Renal cortex interstitium (tissue), 11 donors: ENCODE measurements around the gene SPINK13. TPM values are rescaled to one million over a fixed set of nuclear protein-coding genes. Genes with fewer than 3 reads are reported as not detected.
"Not testable (repeated sequence)": the region's sequence is repeated elsewhere in the genome, so short reads cannot be mapped to it uniquely, and the experiment has no call there.

Experiments used
- DNase-seq, 11 donors: peaks; one replicate each; pipeline ENCODE4 v3.0.0-alpha.2; 2013; ENCODE audit warnings: low read depth in 9 of 11, low spot score in 4 of 11; ENCODE audit errors: extremely low read depth in 1 of 11
- polyA plus RNA-seq, 3 donors: library from polyadenylated mRNA; unstranded; fragments of 120-200 nt; gene quantifications; one replicate each; pipeline ENCODE4 v1.2.1, GENCODE V29; 2013; ENCODE audit not compliant: insufficient read length in 3 of 3

SPINK13 gene
- polyA plus RNA-seq, 3 donors = 0.30 to 1.2 (median 0.49) TPM

DNA sequence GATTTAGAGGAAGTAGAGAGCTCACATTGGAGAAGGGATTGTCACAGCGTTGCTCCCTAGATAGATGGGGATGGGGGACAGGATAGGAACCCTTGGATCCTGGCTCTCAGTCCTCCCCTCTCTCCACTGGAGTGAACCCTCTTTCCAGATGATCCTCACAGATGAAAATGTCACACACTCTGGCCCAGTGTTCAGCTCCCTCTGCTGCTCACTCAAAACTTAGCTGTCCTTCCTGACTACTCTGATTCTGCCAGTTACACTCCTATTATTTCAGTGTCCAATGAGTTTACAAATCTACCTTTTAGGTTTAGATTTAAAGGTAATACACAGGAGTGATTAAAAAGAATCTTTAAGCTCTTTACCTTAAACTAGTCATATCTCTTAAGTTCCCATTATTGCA is 37.9 kb downstream of the SPINK13 start:
- DNase-seq = no peak

DNA sequence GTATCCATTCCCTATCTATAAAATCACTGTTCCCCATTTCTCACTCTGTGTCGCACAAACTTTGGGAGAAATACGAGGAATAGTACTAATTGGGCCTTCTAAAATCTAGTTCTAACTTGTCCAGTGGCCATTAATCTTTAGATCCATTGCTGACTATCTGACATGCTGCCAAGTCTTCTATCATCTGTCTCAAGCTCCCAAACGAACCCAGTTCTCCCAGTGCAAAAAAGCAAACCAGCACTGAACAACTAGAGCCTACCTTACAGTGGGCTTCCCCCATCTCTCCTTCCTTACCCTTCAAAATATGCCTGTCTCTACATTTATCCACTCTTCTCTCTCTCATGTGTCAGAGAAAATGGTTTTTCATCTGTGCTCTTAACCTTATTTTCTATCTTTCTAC is 40.4 kb downstream of the SPINK13 start:
- DNase-seq = no peak

DNA sequence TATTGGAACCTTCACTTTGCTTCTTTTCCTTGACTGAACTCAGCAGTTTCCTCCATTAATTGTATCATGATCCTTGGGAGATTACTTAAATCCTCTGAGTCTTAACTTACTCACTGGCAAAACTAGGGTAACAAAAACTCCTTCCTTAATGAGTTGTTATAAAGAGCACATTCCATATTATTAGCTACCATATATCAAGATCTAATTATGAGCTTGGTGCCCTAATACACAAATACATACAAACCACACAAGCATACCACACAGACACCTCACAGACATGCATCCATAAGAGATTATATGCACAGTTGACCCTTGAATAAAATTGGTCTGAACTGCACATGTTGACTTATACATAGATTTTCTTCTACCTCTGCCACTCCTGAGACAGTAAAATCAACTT is 41.2 kb downstream of the SPINK13 start:
- no peak for DNase-seq

DNA sequence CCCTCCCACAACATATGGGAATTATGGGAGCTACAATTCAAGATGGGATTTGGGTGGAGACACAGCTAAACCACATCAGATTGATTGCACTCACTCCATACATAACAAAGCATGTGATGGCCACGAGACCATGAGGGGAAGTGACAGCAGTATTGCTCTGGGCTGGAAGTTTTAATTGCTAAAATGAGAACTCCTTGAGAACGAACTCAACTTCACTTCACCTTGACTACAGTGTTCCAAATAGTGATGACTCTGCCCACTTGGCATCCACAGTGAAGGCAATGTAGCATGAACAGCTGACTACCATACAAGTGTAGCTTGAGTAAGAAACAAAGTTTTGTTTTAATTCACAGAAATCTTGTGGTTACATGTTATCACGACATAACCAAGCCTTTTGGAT is 42.9 kb downstream of the SPINK13 start:
- DNase-seq = no peak

DNA sequence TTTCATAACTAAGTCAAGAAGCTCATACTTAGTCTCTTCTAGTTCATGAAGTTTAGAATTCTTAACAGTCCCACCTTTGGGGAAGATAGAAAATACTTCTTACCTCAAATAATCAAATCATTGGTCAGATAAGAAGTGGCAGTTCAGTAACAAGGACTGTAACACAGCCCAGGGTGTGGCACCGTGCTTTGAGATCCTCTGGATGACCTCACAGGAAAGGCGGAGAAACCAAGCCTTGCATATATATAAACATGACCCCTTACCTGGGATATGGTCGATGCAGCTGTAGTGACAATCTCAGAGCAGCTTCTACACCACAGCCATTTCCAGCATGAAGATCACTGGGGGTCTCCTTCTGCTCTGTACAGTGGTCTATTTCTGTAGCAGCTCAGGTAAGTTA is 43.6 kb downstream of the SPINK13 start, which contains the start of gene SPINK7:
Gene SPINK7 (plus strand): TSS at position 271 of the 400 bp plus-strand sequence. CDS start 61 bp downstream, at position 332.
- DNase-seq = no peak

DNA sequence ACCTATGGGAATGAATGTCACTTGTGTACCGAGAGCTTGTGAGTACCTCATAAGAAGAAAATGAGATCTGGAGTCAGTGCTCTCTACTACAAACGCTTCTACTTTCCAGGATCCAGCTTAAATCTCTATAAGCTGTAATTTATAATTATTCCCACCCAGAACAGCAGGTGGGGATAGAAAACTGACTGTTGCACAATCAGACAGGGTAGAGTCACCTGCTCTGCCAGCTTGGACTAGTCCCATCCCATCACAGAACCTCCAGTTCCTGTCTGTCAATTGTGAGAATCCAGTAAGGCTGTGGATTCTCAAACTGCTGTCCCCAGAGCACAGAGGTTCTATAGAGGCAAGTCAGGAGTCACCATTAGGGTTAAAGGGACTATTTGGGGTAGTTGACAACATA is 45.6 kb downstream of the SPINK13 start:
- DNase-seq = no peak

DNA sequence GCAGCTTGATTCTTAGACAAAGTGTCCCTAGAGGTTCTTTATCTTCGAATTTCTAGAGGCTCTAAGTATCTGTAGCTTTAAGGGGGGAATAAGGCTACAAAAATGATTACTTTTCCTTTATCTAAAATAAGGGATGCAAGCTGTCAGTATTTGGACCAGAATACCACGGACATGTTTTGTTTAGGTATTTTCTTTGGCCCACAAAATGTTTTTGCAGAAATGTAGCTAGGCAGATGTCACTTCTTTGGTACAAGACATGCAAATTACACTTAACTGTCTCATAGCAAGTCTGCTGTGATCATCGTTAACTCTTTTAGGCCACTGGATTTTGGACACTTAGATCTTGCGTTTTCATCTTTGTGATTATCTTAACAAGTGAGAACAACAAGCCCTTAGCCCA is 46.1 kb downstream of the SPINK13 start:
- DNase-seq = no peak

DNA sequence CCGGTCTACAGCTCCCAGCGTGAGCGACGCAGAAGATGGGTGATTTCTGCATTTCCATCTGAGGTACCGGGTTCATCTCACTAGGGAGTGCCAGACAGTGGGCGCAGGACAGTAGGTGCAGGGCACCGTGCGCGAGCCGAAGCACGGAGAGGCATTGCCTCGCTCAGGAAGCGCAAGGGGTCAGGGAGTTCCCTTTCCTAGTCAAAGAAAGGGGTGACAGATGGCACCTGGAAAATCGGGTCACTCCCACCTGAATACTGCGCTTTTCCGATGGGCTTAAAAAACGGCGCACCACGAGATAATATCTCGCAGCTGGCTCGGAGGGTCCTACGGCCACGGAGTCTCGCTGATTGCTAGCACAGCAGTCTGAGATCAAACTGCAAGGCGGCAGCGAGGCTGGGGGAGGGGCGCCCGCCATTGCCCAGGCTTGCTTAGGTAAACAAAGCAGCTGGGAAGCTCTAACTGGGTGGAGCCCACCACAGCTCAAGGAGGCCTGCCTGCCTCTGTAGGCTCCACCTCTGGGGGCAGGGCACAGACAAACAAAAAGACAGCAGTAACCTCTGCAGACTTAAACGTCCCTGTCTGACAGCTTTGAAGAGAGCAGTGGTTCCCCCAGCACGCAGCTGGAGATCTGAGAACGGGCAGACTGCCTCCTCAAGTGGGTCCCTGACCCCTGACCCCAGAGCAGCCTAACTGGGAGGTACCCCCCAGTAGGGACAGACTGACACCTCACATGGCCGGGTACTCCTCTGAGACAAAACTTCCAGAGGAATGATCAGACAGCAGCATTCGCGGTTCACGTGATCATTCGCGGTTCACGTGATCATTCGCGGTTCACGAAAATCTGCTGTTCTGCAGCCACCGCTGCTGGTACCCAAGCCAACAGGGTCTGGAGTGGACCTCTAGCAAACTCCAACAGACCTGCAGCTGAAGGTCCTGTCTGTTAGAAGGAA is 51.7 kb downstream of the SPINK13 start:
- DNase-seq = not testable (repeated sequence)

DNA sequence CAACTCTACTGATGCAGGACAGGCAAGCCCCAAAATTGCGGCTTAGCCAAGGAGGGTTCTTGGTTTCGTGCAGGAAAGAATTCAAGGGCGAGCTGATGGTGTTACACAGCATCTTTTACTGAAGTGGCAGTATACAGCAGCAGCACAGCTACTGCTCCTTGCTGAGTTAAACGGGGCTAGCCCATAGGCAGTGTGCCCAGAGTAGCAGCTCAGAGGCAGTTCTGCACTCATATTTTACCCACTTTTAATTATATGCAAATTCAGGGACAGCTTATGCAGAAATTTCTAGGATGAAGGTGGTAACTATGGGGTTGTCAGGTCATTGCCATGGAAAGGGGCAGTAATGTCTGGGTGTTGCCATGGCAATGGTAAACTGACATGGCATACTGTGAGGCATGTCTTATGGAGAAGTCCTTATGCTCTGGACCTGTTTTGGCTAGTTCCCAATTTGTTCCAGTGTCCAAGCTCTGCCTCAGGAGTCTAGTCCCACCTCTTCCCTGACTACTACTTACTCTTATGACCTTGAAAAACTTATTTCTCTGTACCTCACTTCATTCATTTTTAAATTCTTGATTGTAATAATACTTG is 64.8 kb downstream of the SPINK13 start:
- no peak for DNase-seq

DNA sequence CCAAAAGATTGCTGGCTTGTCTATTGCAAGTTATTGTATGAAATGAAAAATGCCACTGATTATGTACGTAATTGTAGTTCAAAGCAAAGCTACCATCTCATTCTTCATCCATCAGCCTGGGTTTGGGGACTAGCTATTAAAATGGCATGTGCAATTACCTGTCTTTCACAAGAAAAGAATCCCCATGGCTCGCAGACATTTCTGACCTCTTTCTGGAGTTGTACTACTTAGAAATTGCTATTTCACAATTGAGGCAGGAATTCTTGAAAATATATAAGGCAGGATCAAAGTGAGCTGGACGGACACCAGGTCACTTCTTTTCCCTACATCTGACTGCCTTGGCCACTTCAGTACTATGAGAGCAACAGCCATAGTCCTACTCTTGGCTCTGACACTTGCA is 66.7 kb downstream of the SPINK13 start, which contains the start of gene SPINK9:
Gene SPINK9 (plus strand): TSS at position 301 of the 400 bp plus-strand sequence. CDS start 55 bp downstream, at position 356.
- DNase-seq = no peak

Other genes starting within 250 kb of the SPINK13 start
- gene SPINK5, start 204.8 kb upstream of the SPINK13 start, polyA plus RNA-seq = under 1 TPM; 0.11 to 0.50 (median 0.39) TPM
- gene SPINK14, start 100.2 kb upstream of the SPINK13 start, polyA plus RNA-seq = not detected
- gene SPINK6, start 65.8 kb upstream of the SPINK13 start, polyA plus RNA-seq = not detected
- not detected for gene MARCOL, start 30.3 kb upstream of the SPINK13 start, polyA plus RNA-seq
- gene SPINK7, start 43.6 kb downstream of the SPINK13 start, polyA plus RNA-seq = under 1 TPM in 2 of 3 donors, not detected in 1; 0.19 to 0.53 TPM
- under 1 TPM; 0.29 to 0.36 (median 0.33) TPM for gene SPINK9, start 66.8 kb downstream of the SPINK13 start, polyA plus RNA-seq
- gene FBXO38, start 115.2 kb downstream of the SPINK13 start, polyA plus RNA-seq = 10 to 100 TPM; 39.9 to 50.6 (median 48.6) TPM